Measurements from ENCODE around the gene SLC49A4.
A peak's percentile ranks its signal among the peaks of the same experiment; 100 is the strongest.

Gene SLC49A4

DNA sequence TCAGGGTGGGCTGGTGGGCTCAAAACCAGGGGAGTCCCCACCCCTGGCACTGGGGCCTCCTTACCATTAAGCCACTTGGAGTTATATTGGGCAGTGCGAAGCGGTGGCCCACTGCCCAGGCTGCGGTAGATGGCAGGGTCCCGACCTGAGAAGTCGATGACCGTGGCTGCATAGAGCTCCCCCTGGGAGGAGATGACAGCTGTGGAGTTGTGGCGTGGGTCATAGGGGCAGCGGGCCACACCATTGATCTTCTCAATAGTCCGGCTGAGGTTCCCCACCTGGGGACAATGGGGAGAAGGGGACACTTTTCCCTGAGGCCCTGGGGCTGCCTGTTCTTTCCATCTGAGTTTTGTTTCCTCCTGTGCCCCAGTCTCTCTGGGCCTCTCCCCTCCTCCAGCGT is 132.9 kb downstream of the SLC49A4 start:
- Histone ChIP-seq H3K9ac (ENCODE audit: low read depth, low read length, poor library complexity) (no peak overlapping the region), H2BK15ac (ENCODE audit: low read length) (no peak overlapping the region), H3K9me3 (replicated peaks in 1 of 2; ENCODE audit: control insufficient read depth in 2 of 2, insufficient read depth in 1 of 2, low read depth in 1 of 2, low read length in 2 of 2) (no peaks in the 10 kb centered on the region), H2AK5ac (ENCODE audit: low read depth, low read length) (no peak overlapping the region), H4K8ac (ENCODE audit: low read depth, low read length) (no peak overlapping the region), H3K4ac (ENCODE audit: low read length) (no peak overlapping the region), H3K23ac (ENCODE audit: low read depth, low read length, poor library complexity) (no peak overlapping the region), H3K27me3 (ENCODE audit: control insufficient read depth in 3 of 3, insufficient read depth in 3 of 3, low read depth in 1 of 3, low read length in 3 of 3) (peaks cover 0 to 4% (median 0%) of the 10 kb centered on the region in 3 experiments), H3K27ac (replicated peaks; ENCODE audit: low read length) (no peak overlapping the region), H4K91ac (ENCODE audit: low read depth, low read length, poor library complexity) (no peak overlapping the region), H3K4me1 (ENCODE audit: control insufficient read depth in 2 of 2, insufficient read depth in 1 of 2, low read depth in 1 of 2, low read length in 2 of 2) (no peaks in the 10 kb centered on the region), H3K4me2 (ENCODE audit: insufficient read depth, low read length, poor library complexity, severe bottlenecking) (no peak overlapping the region), H3K18ac (ENCODE audit: low read length) (no peak overlapping the region), H3K36me3 (replicated peaks in 1 of 2; ENCODE audit: control insufficient read depth in 2 of 2, insufficient read depth in 2 of 2, low read length in 2 of 2) (peaks cover 0 to 100% of the 10 kb centered on the region in 2 donors), H3K4me3 (ENCODE audit: low read length in 2 of 2) (no peak overlapping the region), H2BK12ac (ENCODE audit: low read length) (no peak overlapping the region), H3K79me1 (ENCODE audit: low read depth, low read length) (no peaks in the 10 kb centered on the region), H2AFZ (ENCODE audit: low read length) (no peak overlapping the region), H2BK120ac (ENCODE audit: low read depth, low read length) (no peak overlapping the region), H3K14ac (ENCODE audit: low read length) (no peak overlapping the region), H2BK5ac (ENCODE audit: low read length) (no peak overlapping the region)
- no CpG with 5 or more reads among the region's 10 CpGs for WGBS, 2 donors (ENCODE audit: extremely low coverage in 2 of 2, insufficient read length in 2 of 2, insufficient replicate concordance in 1 of 2)
- DNase-seq (ENCODE audit: low spot score) = no peak

DNA sequence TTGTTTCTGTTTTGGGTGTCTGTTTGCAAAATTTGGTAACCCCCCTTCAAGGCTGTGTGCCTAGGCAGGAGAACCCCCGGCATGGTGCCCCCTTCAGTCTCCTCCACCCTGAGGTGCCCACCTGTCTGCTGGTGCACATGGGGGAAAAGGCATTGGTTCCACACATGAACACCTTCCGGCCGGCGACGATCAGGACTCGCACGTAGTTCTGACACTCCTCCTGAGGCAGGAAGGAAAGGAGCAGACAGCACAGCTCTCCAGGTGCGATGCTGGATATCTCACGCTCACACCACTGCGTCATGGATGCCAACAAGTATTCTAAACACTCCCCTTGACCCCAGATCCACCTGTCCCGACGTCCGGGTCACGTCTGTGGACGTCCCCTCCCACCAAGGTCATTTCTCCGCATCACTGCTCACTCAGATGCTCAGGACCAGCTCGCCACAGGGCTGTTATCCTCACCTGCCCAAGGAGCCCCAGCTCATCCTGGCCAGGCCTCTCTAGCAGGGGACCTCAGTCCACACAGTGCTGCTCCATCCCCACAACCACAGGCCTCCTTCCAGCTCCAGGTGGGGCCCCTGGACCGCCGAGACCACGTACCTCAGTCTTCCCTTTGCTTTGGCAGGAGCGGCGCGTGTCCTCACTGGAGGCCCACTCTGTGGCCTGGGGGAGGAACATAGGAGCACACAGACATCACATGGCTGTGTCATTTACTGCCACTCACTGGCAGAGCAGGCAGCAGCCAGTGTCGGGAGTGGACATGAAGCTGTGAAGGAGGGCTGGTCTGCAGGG is 133.7 kb downstream of the SLC49A4 start:
- H3K9me3 ChIP-seq (replicated peaks in 1 of 2; ENCODE audit: control insufficient read depth in 2 of 2, insufficient read depth in 1 of 2, low read depth in 1 of 2, low read length in 2 of 2) = no peaks in the 10 kb centered on the region
- H3K14ac ChIP-seq (ENCODE audit: low read length) = peak overlapping the region; percentile 49
- H2BK120ac ChIP-seq (ENCODE audit: low read depth, low read length) = no peak overlapping the region
- WGBS, 2 donors (ENCODE audit: extremely low coverage in 2 of 2, insufficient read length in 2 of 2, insufficient replicate concordance in 1 of 2) = no CpG with 5 or more reads among the region's 24 CpGs
- no peaks in the 10 kb centered on the region for H3K79me1 ChIP-seq (ENCODE audit: low read depth, low read length)
- H3K23ac ChIP-seq (ENCODE audit: low read depth, low read length, poor library complexity) = no peak overlapping the region
- H3K18ac ChIP-seq (ENCODE audit: low read length) = no peak overlapping the region
- no peak overlapping the region for H3K4me2 ChIP-seq (ENCODE audit: insufficient read depth, low read length, poor library complexity, severe bottlenecking)
- no peak overlapping the region for H2BK5ac ChIP-seq (ENCODE audit: low read length)
- H3K4ac ChIP-seq (ENCODE audit: low read length) = no peak overlapping the region
- no peak overlapping the region for H3K27ac ChIP-seq (replicated peaks; ENCODE audit: low read length)
- no peaks in the 10 kb centered on the region for H3K27me3 ChIP-seq (ENCODE audit: control insufficient read depth in 3 of 3, insufficient read depth in 3 of 3, low read depth in 1 of 3, low read length in 3 of 3)
- DNase-seq (ENCODE audit: low spot score) = no peak
- no peak overlapping the region for H2BK12ac ChIP-seq (ENCODE audit: low read length)
- no peak overlapping the region for H2AFZ ChIP-seq (ENCODE audit: low read length)
- peaks cover 0 to 100% of the 10 kb centered on the region in 2 donors for H3K36me3 ChIP-seq (replicated peaks in 1 of 2; ENCODE audit: control insufficient read depth in 2 of 2, insufficient read depth in 2 of 2, low read length in 2 of 2)
- no peak overlapping the region for H3K4me3 ChIP-seq (ENCODE audit: low read length in 2 of 2)
- no peak overlapping the region for H4K8ac ChIP-seq (ENCODE audit: low read depth, low read length)
- H4K91ac ChIP-seq (ENCODE audit: low read depth, low read length, poor library complexity) = no peak overlapping the region
- no peaks in the 10 kb centered on the region for H3K4me1 ChIP-seq (ENCODE audit: control insufficient read depth in 2 of 2, insufficient read depth in 1 of 2, low read depth in 1 of 2, low read length in 2 of 2)
- H2AK5ac ChIP-seq (ENCODE audit: low read depth, low read length) = no peak overlapping the region
- H3K9ac ChIP-seq (ENCODE audit: low read depth, low read length, poor library complexity) = peak overlapping the region; percentile 53
- no peak overlapping the region for H2BK15ac ChIP-seq (ENCODE audit: low read length)

DNA sequence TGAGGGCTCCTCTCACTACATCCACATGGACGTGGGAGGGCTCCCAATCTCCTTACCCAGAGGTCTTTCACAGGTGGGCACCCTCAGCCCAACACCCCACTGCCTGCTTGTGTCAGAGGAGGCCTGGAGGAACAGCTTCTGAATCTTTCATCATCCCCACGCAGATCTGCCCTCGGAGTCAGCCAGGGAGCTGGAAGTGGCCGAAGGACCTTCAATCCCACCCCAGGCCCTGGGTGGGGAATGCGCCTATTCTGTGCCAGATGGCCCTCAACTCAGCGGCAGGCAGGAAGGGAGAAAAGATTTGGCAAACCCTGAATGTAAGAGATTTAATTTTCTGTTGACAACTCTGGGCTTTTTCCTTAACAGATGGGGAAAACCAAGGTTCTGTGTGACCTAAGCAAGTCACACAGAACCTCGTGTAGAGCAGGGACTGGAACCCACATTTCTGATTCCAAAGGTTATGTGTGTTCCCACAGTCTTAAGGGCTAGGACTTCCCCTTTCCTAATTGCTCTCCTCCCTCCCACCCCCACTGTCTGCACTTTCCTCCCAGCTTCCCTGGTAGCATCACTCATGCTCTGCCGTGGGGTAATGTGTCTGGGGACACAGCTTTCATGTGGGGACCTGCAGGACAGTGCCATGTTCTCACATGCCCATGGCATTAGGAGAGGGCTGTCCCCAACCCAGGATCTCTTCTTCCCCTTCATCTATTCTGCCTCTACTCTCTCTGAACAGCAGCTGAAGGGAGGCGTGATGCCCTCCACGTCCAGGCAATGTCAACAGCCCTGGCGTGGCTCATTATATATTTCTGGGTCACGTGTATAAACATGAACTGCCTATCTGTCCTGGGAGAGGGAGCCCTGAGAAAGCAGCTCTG is 134.6 kb downstream of the SLC49A4 start:
- no peak overlapping the region for H3K23ac ChIP-seq (ENCODE audit: low read depth, low read length, poor library complexity)
- no peak overlapping the region for H2BK15ac ChIP-seq (ENCODE audit: low read length)
- H3K4me2 ChIP-seq (ENCODE audit: insufficient read depth, low read length, poor library complexity, severe bottlenecking) = no peak overlapping the region
- H2AK5ac ChIP-seq (ENCODE audit: low read depth, low read length) = no peak overlapping the region
- H2AFZ ChIP-seq (ENCODE audit: low read length) = no peak overlapping the region
- no CpG with 5 or more reads among the region's 12 CpGs for WGBS, 2 donors (ENCODE audit: extremely low coverage in 2 of 2, insufficient read length in 2 of 2, insufficient replicate concordance in 1 of 2)
- H3K27me3 ChIP-seq (ENCODE audit: control insufficient read depth in 3 of 3, insufficient read depth in 3 of 3, low read depth in 1 of 3, low read length in 3 of 3) = no peaks in the 10 kb centered on the region
- no peak overlapping the region for H4K91ac ChIP-seq (ENCODE audit: low read depth, low read length, poor library complexity)
- peak overlapping the region; percentile 36 for H3K18ac ChIP-seq (ENCODE audit: low read length)
- no peaks in the 10 kb centered on the region for H3K79me1 ChIP-seq (ENCODE audit: low read depth, low read length)
- H3K14ac ChIP-seq (ENCODE audit: low read length) = no peak overlapping the region
- H3K4ac ChIP-seq (ENCODE audit: low read length) = no peak overlapping the region
- no peak overlapping the region for H4K8ac ChIP-seq (ENCODE audit: low read depth, low read length)
- no peak overlapping the region for H2BK5ac ChIP-seq (ENCODE audit: low read length)
- no peak for DNase-seq (ENCODE audit: low spot score)
- no peak overlapping the region for H2BK120ac ChIP-seq (ENCODE audit: low read depth, low read length)
- no peak overlapping the region for H3K27ac ChIP-seq (replicated peaks; ENCODE audit: low read length)
- no peaks in the 10 kb centered on the region for H3K9me3 ChIP-seq (replicated peaks in 1 of 2; ENCODE audit: control insufficient read depth in 2 of 2, insufficient read depth in 1 of 2, low read depth in 1 of 2, low read length in 2 of 2)
- no peak overlapping the region for H3K4me3 ChIP-seq (ENCODE audit: low read length in 2 of 2)
- peaks cover 0 to 98% of the 10 kb centered on the region in 2 donors for H3K36me3 ChIP-seq (replicated peaks in 1 of 2; ENCODE audit: control insufficient read depth in 2 of 2, insufficient read depth in 2 of 2, low read length in 2 of 2)
- no peaks in the 10 kb centered on the region for H3K4me1 ChIP-seq (ENCODE audit: control insufficient read depth in 2 of 2, insufficient read depth in 1 of 2, low read depth in 1 of 2, low read length in 2 of 2)
- peak overlapping the region; percentile 53 for H3K9ac ChIP-seq (ENCODE audit: low read depth, low read length, poor library complexity)
- H2BK12ac ChIP-seq (ENCODE audit: low read length) = no peak overlapping the region
